ENCODE data around the gene KCNH4.

DNA sequence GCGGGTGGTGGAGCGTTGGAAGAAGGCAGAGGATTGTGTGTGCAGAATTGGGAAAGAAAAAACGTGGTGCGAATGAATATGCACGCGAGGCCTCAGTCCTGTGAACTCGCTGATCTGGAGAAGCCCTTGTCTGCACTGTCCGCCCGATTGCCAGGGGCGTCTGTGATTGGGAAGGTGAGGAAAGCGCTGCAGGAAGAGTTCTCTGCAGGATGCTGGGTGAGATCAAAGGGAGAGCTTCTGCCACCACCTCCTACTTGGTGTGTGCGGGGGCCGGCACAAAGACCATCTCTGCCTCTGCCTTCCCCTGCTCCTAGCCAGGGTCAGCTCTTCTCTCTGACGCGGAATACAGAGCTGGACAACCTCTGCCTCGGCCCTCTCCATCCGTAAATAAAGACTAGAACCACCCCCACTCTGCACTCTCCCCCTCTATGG, 25.3 kb downstream of the KCNH4 start:
- TF ChIP-seq POLR2A (IDR thresholded peaks at IDR 0.05), result no peak
- TF ChIP-seq, protein P1, sequence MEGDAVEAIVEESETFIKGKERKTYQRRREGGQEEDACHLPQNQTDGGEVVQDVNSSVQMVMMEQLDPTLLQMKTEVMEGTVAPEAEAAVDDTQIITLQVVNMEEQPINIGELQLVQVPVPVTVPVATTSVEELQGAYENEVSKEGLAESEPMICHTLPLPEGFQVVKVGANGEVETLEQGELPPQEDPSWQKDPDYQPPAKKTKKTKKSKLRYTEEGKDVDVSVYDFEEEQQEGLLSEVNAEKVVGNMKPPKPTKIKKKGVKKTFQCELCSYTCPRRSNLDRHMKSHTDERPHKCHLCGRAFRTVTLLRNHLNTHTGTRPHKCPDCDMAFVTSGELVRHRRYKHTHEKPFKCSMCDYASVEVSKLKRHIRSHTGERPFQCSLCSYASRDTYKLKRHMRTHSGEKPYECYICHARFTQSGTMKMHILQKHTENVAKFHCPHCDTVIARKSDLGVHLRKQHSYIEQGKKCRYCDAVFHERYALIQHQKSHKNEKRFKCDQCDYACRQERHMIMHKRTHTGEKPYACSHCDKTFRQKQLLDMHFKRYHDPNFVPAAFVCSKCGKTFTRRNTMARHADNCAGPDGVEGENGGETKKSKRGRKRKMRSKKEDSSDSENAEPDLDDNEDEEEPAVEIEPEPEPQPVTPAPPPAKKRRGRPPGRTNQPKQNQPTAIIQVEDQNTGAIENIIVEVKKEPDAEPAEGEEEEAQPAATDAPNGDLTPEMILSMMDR (IDR thresholded peaks at IDR 0.05), result no peak
